Raji (cell line): ENCODE measurements around the gene CPPED1.
A peak's percentile ranks its signal among the peaks of the same experiment; 100 is the strongest.

Experiments used
- POLR2A ChIP-seq: IDR thresholded peaks from 2 replicates; pipeline ENCODE4 v1.6.1; 2011; ENCODE audit warnings: low read depth, low read length, control low read depth; ENCODE audit not compliant: insufficient read depth

Gene CPPED1, protein sequence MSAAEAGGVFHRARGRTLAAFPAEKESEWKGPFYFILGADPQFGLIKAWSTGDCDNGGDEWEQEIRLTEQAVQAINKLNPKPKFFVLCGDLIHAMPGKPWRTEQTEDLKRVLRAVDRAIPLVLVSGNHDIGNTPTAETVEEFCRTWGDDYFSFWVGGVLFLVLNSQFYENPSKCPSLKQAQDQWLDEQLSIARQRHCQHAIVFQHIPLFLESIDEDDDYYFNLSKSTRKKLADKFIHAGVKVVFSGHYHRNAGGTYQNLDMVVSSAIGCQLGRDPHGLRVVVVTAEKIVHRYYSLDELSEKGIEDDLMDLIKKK

GRCh38 chr16:12803203-12804093 lies at the start of gene CPPED1:
TSS of gene CPPED1 (minus strand) at chr16:12803887. CDS start at chr16:12803776, 111 bp downstream.
- peak; percentile 86 for TF ChIP-seq POLR2A

GRCh38 chr16:12850186-12850585 lies 46.5 kb upstream of the CPPED1 start:
- TF ChIP-seq POLR2A: no peak

DNA sequence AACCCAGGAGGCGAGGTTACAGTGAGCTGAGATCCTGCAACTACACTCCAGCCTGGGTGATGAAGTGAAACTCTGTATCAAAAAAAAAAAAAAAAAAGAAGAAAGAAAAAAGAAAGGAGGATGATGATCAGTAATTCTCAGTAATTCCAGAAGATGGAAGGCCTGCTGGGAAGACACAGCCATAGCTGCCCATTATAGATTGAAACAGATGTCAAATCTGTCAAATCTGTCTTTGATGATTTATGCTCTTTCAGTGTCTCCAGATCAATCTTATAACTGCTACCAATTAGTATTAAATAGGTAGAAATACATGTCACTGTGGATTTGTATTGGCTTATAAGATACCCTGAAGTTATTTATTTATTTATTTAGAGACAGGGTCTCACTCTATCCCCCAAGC lies 42.9 kb upstream of the CPPED1 start:
- TF ChIP-seq POLR2A: no peak

DNA sequence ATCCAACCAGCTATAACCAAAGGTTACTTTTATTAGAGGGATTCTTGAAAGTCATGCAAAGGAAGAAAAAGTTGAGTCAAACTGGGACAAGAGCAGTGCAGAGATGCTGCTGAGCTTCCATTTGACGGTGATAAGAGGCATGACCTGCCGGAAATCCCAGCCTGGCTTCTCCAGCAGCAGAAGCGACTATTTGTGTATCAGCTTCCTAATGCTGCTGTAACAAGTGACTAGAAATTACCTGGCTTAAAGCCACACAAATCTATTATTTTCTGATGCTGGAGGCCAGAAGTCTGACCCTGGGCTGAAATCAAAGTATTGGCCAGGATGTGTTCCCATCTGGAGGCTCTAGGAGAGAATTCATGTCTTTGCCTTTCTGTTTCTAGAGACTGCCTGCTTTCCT lies 41.6 kb upstream of the CPPED1 start:
- TF ChIP-seq POLR2A: no peak

- no peak for TF ChIP-seq POLR2A
Observed at GRCh38 chr16:12837756-12838155, 34.1 kb upstream of the CPPED1 start.

DNA sequence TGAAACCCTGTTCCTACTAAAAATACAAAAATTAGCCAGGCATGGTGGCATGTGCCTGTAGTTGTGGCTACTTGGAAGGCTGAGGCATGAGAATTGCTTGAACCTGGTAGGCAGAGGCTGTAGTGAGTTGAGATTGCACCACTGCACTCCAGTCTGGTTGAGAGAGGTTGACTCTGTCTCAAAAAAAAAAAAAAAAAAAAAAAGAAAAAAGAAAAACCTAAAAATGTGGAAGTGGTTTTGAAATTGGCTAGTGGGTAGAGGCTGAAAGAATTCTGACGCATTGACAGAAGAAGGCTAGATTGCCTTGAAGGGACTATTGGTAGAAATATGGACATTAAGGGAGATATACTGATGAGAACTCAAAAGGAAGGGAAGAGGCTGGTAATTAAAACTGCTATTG lies 33.6 kb upstream of the CPPED1 start:
- TF ChIP-seq POLR2A: no peak

GRCh38 chr16:12833926-12834325 lies 30.2 kb upstream of the CPPED1 start:
- TF ChIP-seq POLR2A: no peak

DNA sequence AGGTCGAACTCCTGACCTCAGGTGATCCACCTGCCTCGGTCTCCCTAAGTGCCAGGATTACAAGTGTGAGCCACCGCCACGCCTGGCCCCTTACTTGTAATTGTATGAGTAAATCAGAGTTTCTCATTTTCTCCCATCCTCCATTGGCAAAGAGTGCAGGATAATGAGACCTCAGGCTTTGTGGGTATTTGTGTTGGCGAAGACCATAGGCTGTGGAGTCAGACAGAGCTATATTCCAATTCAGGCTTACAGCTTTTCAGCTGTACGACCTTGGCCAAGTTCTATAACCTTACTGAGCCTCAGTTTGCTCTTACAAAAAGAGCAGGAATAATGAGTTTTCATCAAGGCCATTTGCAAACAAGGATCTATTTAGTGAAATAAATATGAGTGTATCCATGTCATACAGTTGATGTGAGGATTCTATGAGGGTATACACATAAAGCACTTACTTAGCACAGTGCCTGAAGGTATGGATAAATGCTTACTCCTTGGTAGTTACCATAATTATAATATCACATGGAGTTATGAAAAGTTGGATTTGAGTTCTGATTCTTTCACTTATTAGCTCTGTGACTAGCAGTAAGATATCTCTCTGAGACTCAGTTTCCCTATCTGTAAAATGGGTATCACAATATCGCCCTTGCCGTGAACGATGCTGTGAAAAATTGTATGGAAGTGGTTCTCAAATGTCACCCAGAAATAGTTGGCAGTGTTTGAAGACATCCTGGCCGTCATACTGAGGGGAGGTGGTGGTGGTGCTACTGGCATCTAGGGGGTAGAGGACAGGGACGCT lies 25.6 kb upstream of the CPPED1 start:
- TF ChIP-seq POLR2A: no peak

DNA sequence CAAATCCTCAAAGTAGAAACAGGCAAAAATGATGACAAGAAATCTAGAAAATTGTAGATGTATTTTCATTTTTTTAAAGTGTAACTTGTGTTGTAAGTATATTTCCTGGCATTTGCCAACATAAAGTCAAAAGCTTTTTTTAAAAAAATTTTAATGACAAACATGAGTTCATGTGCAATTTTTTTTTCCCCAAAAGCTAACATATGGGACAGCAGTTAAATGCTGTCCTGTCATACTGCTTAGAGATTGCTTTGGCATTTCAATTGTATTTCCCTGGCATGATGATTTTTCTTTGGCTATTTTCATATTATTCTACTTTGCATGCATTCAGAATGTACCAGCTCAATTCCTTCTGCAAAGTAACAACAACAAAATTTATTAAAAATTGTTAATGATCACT lies 24.5 kb upstream of the CPPED1 start:
- TF ChIP-seq POLR2A: no peak

DNA sequence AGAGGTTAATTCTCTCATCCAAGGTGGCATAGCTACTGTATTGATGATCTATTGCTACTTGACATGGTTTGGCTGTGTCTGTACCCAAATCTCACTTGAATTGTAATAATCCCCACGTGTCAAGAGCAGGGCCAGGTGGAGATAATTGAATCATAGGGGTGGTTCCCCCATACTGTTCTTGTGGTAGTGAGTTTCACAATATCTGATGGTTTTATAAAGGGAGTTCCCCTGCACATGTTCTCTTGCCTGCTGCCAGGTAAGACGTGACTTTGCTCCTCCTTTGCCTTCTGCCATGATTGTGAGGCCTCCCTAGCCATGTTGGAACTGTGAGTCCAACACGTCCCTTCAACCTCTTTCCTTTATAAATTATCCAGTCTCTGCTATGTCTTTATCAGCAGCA lies 22.9 kb upstream of the CPPED1 start:
- no peak for TF ChIP-seq POLR2A

DNA sequence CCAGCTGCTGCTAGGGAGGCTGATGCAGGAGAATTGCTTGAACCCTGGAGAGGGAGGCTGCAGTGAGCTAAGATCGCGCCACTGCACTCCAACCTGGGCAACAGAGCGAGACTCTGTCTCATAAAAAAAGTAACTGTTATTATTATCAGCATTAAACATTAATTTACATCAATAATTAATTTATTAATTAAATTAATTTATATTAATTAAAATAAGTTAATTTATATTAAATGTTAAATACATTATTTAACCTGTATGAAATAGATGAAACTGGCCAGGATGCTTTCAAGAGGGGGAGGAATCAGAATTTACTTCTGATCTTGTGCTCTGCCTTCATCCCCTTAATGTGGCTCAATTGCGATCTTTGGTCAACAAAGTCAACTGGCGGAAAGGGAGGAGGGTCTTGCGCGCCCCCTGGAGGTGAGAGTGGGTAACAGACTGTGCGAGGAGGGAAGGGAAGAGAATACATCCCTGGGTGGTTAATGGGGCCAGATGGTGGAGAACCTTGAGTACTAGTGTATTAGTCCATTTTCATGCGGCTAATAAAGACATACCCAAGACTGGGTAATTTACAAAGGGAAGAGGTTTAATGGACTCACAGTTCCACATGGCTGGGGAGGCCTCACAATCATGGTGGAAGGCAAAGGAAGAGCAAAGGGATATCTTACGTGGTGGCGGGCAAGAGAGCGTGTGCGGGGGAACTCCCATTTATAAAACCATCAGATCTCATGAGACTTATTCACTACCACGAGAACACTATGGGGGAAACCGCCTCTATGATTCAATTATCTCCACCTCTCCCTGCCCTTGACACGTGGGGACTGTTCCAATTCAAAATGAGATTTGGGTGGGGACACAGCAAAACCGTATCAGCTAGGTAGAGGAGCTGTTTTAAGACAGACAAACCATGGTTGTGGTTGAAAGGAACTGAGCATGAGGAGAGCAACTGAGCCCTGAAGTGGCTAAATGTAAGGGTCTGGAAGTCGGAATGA lies 15.7 kb upstream of the CPPED1 start:
- TF ChIP-seq POLR2A: no peak

- TF ChIP-seq POLR2A: no peak
Observed at GRCh38 chr16:12818326-12818725, 14.6 kb upstream of the CPPED1 start.

DNA sequence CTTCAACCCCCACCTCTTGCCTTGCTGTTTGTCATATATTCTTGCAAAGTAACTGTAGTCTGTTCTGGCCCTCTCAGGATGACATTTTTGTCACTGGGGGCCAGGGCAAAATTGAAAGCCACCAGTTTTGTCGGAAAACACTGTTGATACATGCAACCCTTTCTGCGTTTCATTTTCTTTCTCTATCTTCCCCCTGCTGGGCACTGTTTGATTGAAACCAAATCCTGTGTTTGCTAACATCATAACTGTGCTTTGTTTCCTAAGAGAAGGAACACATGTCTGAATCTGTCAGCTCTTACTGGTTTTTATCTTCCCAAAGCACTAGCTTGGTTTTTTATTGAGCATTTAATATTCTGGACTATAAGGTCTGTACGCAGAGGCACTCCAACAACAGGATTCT lies 11.7 kb upstream of the CPPED1 start:
- no peak for TF ChIP-seq POLR2A
